Tibial artery (tissue), 4 donors: ENCODE results near the gene INPP4B.

Experiments
- DNase-seq, 2 donors: peaks; one replicate each; pipeline ENCODE4 v3.0.0-alpha.2; 2019
- H3K27ac ChIP-seq, 2 donors: fragments of 200-600 bp; sonication (generic) in 1 of 2; 1 replicate in 1 of 2; 2 replicates in 1 of 2; pipeline ENCODE4 v1.5.1; 2018 to 2019; ENCODE audit warnings: mild to moderate bottlenecking in 1 of 2
- H3K27me3 ChIP-seq, 2 donors: fragments of 200-600 bp; sonication (generic) in 1 of 2; one replicate each; pipeline versions ENCODE4 v1.5.1 to v1.6.0; 2016 to 2019
- H3K36me3 ChIP-seq, 3 donors: fragments of 200-600 bp; sonication (generic) in 2 of 3; one replicate each; pipeline ENCODE4 v1.5.1; 2016 to 2019; ENCODE audit warnings: mild to moderate bottlenecking in 2 of 3
- H3K4me1 ChIP-seq, 4 donors: fragments of 200-600 bp; sonication (generic) in 2 of 4; 1 replicate in 3 of 4; 2 replicates in 1 of 4; pipeline ENCODE4 v1.5.1; 2016 to 2019
- H3K4me3 ChIP-seq, 2 donors: fragments of 200-600 bp; sonication (generic) in 1 of 2; 1 replicate in 1 of 2; 2 replicates in 1 of 2; pipeline ENCODE4 v1.5.1; 2018 to 2019; ENCODE audit warnings: mild to moderate bottlenecking in 2 of 2
- H3K9me3 ChIP-seq, 3 donors: fragments of 200-600 bp; sonication (generic) in 1 of 3; one replicate each; pipeline ENCODE4 v1.5.1; 2016 to 2019
- intact Hi-C: fragments of 100-400 bp; cut with DNase I; formaldehyde crosslinking; loops from one replicate; pipeline ENCODE4 v1.15.0; 2023; ENCODE audit warnings: low total_unique reads
- TF ChIP-seq, protein P1 (sequence below), 2 experiments: fragments of 200-600 bp in 1 of 2; fragments of 450-650 bp in 1 of 2; IDR thresholded peaks; one replicate each; pipeline ENCODE4 v1.5.1; 2017 to 2019; ENCODE audit warnings: antibody characterized with exemption in 2 of 2, mild to moderate bottlenecking in 1 of 2, moderate library complexity in 1 of 2

The INPP4B gene

DNA sequence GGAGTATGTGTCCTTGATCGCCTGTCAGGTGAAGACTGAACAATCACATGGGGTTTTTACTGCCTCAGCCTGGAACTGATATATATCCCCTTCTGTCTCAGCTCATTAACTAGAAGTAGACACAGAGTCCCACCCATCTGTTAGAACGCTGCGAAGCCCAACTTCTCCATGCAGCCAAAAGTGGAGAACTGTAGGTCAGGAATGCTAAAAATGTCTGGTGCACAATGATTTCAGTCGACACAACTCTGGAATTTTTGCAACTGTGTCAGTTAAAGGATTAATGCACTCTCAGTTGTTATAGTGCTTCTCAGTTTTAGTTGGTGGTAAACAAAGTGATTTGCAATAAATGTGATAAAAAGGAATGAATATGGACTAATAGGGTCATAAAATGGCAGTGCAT, 287.2 kb downstream of the INPP4B start:
- TF ChIP-seq, protein P1, sequence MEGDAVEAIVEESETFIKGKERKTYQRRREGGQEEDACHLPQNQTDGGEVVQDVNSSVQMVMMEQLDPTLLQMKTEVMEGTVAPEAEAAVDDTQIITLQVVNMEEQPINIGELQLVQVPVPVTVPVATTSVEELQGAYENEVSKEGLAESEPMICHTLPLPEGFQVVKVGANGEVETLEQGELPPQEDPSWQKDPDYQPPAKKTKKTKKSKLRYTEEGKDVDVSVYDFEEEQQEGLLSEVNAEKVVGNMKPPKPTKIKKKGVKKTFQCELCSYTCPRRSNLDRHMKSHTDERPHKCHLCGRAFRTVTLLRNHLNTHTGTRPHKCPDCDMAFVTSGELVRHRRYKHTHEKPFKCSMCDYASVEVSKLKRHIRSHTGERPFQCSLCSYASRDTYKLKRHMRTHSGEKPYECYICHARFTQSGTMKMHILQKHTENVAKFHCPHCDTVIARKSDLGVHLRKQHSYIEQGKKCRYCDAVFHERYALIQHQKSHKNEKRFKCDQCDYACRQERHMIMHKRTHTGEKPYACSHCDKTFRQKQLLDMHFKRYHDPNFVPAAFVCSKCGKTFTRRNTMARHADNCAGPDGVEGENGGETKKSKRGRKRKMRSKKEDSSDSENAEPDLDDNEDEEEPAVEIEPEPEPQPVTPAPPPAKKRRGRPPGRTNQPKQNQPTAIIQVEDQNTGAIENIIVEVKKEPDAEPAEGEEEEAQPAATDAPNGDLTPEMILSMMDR (IDR thresholded peaks at IDR 0.05): no peak
- H3K27me3 ChIP-seq: no peaks in the 10 kb centered on the region
- H3K4me3 ChIP-seq: no peak overlapping the region
- intact Hi-C loops: no loop called here
- H3K36me3 ChIP-seq: no peaks in the 10 kb centered on the region
- H3K27ac ChIP-seq: no peak overlapping the region
- DNase-seq: no peak
- H3K9me3 ChIP-seq: no peaks in the 10 kb centered on the region
- H3K4me1 ChIP-seq: peaks cover 0 to 15% (median 0%) of the 10 kb centered on the region in 4 donors

GRCh38 chr4:142557239-142557801, 288.8 kb downstream of the INPP4B start:
- no peaks in the 10 kb centered on the region for H3K9me3 ChIP-seq
- no peak for DNase-seq
- H3K4me3 ChIP-seq: no peak overlapping the region
- H3K36me3 ChIP-seq: no peaks in the 10 kb centered on the region
- peaks cover 0 to 15% (median 0%) of the 10 kb centered on the region in 4 donors for H3K4me1 ChIP-seq
- TF ChIP-seq, protein P1 (IDR thresholded peaks at IDR 0.05): no peak
- intact Hi-C loops: no loop called here
- H3K27me3 ChIP-seq: no peaks in the 10 kb centered on the region
- H3K27ac ChIP-seq: no peak overlapping the region

DNA sequence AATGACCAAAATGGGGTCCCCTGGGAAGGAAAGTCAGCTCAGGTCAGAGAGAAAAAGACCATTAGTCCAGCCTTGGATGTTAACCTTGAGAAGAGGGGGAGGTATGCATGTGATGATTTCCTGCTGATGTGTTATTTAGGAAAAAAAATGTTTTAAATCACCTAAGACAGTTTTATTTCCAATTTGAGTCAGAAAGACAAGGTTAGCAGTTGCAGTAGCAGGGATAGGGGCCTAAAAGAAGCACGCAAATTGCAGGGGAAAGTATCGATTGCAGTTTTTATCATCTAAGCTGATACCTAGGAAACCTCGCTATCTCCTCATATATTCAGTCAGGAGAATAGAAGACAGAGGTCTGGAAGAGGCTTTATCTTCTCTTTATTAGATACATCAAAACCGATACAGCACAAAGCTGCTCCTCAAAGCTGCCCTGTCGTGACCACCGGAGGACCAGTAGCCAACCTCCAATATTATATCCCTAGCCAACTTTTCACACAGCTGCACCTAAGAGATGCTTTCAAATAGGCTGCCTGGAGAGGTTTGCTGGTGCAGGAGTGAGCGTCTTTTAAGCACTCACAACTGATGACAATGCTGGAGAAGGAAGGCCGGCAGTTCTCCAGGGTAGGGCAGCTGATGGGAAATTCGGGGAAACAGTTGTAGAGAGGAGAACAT, 289.4 kb downstream of the INPP4B start:
- Histone ChIP-seq H3K4me1 (peaks cover 0 to 15% (median 0%) of the 10 kb centered on the region in 4 donors), H3K36me3 (no peaks in the 10 kb centered on the region), H3K27me3 (no peaks in the 10 kb centered on the region), H3K9me3 (no peaks in the 10 kb centered on the region), H3K4me3 (no peak overlapping the region), H3K27ac (no peak overlapping the region)
- intact Hi-C loops: no loop called here
- no peak for DNase-seq
- TF ChIP-seq, protein P1 (IDR thresholded peaks at IDR 0.05): no peak

DNA sequence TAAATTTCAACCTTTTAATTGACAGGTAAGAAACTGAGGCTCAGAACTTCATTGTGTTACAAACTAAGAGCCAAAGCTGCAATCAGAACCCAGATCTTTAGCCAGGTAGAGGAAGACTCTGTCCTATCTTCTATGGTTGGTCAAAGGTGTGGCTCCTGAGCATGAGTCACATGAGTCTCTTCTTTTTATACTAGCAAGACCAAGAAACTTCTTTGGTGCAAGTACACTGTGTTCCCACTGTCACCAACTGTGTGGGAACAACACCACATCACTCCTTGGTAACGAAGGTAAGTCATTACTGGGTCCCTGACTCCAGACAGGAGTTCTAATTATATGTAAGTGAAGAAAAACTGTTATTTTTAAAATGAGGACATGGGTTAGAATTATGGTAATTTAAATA, 290.1 kb downstream of the INPP4B start:
- Histone ChIP-seq H3K4me1 (peaks cover 0 to 15% (median 0%) of the 10 kb centered on the region in 4 donors), H3K36me3 (no peaks in the 10 kb centered on the region), H3K9me3 (no peaks in the 10 kb centered on the region), H3K27ac (no peak overlapping the region), H3K4me3 (no peak overlapping the region), H3K27me3 (no peaks in the 10 kb centered on the region)
- intact Hi-C loops: no loop called here
- DNase-seq: no peak
- TF ChIP-seq, protein P1 (IDR thresholded peaks at IDR 0.05): no peak

DNA sequence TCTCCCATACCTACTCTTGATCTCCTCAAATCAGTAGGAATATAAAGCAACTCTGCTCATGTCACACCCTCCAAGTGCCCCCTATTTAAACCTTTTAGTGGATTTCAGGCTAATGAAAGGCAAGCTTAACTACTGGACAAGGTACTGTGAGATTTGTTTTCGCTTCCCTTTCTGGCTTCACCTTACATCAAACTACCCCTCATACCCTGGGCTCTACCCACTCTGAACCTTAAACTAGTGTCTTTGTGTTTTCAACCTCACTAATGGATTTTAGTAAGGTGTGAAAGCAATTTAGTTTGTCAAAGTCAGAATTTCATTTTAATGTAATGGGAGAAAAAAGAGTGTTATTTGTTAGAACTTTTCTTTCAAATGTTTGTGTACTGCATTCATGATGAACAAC, 291.7 kb downstream of the INPP4B start:
- Histone ChIP-seq H3K4me3 (no peak overlapping the region), H3K27me3 (no peaks in the 10 kb centered on the region), H3K36me3 (no peaks in the 10 kb centered on the region), H3K4me1 (peaks cover 0 to 15% (median 0%) of the 10 kb centered on the region in 4 donors), H3K27ac (no peak overlapping the region), H3K9me3 (no peaks in the 10 kb centered on the region)
- no peak for DNase-seq
- intact Hi-C loops: no loop called here
- TF ChIP-seq, protein P1 (IDR thresholded peaks at IDR 0.05): no peak
